C4-2B (cell line): ENCODE measurements around the gene IL1R2.

Source experiments
- ZFX ChIP-seq: fragments of 450-650 bp; IDR thresholded peaks from 2 replicates; pipeline ENCODE4 v1.6.1; 2017
- TF ChIP-seq, protein P1 (sequence below): fragments of 450-650 bp; conservative IDR thresholded peaks from 2 replicates; pipeline ENCODE4 v1.5.1; 2017; ENCODE audit warnings: mild to moderate bottlenecking

DNA sequence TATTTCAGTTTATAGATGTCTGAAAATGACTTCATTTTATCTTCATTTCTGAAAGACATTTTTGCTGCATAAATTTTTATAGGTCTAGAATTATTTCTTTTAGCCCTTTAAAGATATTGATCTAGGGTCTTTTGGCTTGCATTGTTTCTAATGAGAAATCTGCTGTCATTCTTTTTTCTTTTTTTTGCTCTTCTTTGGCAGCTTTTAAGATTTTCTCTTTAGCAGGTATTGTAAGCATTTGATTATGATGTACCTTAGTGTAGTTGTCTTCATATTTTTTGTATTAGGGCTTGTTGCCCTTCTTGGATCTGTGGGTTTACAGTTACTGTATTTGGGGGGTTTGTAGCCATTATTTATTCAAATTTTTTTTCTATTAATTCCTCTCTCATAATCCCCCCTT is 84.8 kb downstream of the IL1R2 start:
- TF ChIP-seq, protein P1, sequence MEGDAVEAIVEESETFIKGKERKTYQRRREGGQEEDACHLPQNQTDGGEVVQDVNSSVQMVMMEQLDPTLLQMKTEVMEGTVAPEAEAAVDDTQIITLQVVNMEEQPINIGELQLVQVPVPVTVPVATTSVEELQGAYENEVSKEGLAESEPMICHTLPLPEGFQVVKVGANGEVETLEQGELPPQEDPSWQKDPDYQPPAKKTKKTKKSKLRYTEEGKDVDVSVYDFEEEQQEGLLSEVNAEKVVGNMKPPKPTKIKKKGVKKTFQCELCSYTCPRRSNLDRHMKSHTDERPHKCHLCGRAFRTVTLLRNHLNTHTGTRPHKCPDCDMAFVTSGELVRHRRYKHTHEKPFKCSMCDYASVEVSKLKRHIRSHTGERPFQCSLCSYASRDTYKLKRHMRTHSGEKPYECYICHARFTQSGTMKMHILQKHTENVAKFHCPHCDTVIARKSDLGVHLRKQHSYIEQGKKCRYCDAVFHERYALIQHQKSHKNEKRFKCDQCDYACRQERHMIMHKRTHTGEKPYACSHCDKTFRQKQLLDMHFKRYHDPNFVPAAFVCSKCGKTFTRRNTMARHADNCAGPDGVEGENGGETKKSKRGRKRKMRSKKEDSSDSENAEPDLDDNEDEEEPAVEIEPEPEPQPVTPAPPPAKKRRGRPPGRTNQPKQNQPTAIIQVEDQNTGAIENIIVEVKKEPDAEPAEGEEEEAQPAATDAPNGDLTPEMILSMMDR, result no peak
- TF ChIP-seq ZFX, result no peak
